NCI-H1092 (cell line): ENCODE data around the gene LGR5.
"Not testable (repeated sequence)": the region's sequence is repeated elsewhere in the genome, so short reads cannot be mapped to it uniquely, and the experiment has no call there.

Experiments
- DNase-seq: peaks from one replicate; lab custom pipeline; 2025; lab: John Stamatoyannopoulos, UW

The LGR5 gene

DNA sequence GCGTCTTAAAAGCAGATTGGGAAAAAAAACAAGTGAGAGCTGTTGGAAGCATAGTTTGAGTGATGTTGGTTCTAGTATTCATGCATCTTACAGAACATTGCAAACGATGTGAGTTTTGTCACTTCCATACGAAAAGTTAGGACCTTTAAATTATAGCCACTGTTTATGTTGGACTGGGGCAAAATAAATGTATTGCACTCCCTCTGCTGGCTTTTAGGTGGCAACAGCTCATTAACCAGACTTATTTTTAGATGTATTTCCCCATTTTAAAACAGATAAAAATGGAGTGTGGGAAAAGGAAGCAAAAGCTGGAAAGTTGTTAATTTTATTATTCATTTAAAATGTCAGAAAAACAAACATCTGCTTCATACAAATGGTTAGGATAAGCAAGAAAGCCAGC is 111.9 kb downstream of the LGR5 start:
- no peak for DNase-seq

DNA sequence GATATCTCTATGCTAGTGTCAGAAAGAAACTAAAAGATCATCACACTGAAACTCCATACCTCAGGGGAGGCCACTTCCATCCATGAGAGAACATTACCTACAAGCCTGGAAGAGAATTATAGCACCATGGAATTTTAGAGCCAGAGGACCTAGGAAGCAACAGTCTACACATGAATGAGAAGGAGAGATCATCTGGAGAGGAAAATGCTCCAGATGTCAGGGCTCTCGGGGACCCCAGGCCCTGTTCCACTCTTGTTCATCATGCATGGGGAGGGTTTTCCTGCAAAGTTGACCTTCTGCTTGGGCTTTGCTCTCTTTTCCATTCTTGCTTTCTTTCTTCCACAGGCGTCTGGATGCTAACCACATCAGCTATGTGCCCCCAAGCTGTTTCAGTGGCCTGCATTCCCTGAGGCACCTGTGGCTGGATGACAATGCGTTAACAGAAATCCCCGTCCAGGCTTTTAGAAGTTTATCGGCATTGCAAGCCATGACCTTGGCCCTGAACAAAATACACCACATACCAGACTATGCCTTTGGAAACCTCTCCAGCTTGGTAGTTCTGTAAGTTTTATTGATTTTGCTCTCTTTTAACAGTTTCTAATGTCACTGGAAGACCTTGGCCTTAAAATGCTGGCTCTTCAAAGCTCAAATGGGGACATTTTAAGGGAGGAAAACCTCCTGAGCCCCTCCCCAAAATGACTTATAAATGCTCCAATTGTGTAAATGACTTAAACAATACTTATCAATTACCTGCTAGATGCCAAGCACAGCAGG is 113.3 kb downstream of the LGR5 start:
- no peak for DNase-seq

DNA sequence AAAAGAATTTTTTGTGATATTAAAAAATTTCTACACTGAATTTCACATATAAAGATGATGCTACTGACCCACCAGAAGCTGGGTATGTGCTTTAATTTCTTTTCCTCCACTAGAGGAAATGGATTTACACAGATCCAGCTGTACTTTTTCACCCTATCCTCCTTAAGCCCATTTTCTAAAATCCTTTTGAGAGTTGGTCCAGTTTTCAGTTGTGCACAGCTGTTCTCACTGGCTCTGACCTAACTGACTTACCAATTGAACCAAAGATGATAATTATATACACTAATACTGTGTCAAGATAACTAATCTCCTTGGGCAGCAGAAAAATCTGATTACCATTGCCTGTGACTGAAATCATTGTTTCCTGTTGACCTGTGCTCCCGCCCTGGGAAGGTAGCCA is 115.6 kb downstream of the LGR5 start:
- no peak for DNase-seq

DNA sequence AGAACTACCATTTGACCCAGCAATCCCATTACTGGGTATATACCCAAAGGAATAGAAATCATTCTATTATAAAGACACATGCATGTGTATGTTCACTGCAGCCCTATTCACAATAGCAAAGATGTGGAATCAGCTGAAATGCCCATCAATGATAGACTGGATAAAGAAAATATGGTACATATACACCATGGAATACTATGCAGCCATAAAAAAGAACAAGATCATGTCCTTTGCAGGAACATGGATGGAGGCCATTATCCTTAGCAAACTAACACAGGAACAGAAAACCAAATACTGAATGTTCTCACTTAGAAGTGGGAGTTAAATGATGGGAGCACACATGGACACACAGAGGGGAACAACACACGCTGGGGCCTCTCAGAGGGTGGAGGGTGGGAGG is 116.2 kb downstream of the LGR5 start:
- not testable (repeated sequence) for DNase-seq

DNA sequence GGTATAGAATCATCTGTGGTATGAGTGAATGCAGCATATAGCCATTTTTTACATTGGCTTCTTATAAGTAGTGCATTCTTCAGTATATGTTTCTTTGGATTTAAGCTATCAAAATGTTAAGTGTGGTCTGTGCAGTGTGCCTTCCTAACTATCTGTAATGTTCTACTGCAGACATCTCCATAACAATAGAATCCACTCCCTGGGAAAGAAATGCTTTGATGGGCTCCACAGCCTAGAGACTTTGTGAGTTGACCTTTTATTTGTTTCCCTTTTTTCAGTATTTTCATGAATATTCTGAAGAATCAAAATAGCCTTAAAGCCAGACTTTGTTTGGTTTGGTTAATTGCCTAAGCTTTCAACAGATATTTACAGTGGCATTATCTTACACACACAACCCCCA is 116.8 kb downstream of the LGR5 start:
- no peak for DNase-seq

DNA sequence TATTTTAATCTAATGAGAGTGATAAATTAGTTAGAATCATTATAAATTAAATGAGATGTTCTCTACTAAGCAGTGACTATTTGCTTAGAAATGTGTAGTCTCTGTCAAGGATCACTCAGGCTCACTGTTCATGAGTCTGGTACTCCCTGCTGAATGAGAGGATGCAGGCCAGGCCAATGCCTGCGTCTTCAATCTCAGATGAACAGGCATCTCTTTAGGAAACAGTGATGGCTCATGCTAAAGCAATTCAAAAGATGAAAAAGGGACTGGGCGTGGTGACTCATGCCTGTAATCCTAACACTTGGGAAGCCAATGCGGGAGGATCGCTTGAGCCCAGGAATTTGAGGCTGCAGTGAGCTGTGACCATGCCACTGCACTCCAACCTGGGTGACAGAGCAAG is 117.3 kb downstream of the LGR5 start:
- no peak for DNase-seq

DNA sequence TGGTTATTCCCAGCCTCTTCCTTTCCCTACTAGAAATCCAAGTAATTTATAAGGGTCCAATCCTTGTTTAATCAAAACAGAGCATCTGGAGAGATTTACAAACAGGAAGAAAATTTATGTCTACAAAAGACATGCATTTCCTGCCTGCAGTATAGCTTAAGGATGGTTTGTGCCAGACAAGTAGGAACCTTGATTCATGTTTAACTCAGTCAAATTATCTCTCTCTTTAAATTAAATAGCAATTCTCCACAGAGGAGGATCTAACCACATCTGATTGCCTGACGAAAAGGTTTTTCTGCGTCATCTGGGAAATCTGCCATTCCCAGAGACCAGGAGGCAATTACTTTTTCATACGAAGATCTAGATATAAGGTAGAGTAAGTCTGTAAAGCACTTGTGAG is 118.8 kb downstream of the LGR5 start:
- DNase-seq = no peak

DNA sequence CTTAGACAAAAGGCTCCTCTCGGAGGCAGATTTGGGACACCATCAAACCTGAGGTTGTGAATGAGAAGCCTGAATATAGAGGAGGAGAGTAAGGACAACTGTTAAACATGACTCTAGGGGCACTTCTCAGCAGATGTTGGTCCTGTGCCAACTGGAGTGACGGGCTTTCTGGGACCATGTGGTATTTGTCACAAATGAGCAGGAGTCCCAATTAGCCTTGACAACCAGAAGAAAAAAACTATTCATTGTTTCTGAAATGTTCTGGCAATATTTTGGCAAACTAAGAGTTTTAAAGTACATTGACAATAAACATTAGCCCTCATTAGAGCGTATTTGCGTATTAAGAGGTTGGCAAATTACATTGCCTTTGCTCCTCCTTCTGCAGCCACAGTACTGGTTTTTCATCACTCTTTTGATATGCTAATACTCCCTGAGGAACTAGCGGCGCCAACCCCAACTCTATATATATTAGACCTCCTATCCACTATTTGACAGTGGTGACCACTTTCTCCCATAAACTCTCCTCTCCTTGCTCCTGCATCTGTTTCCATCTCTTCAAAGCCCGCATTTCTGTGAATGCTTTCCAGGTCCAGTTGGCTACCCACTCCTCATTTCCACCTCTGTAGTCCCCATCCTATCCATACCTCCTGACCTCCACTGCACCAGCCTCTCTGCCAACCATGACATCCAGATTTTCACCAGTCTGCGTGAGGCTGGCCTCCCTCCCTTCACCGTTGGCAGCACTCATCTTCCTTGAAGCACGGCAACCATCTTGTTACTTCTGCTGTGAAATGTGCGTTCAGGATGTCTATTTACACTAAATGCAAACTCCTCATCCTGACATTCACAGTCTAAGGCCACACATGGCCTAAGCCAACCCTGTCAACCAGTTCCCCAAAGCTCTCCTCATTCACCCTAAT is 123.3 kb downstream of the LGR5 start:
- DNase-seq = no peak

DNA sequence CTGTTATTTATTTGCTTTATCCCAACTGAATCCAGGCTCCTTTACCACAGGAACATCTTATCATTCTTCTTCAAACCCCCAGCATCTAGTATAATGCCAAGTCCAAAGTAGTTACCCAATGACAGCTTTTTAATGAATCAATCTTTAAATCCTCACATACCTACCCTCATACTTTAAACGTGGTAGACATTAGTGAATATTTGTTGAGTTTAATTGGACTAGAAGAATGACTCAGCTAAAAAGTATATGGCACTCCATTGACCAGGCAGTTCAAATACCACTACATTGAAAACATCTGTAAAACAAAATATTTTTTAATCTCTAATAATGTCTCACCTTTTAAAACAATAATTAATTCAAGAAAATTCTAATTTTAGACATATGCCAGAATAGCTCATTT is 125.9 kb downstream of the LGR5 start:
- DNase-seq = no peak

DNA sequence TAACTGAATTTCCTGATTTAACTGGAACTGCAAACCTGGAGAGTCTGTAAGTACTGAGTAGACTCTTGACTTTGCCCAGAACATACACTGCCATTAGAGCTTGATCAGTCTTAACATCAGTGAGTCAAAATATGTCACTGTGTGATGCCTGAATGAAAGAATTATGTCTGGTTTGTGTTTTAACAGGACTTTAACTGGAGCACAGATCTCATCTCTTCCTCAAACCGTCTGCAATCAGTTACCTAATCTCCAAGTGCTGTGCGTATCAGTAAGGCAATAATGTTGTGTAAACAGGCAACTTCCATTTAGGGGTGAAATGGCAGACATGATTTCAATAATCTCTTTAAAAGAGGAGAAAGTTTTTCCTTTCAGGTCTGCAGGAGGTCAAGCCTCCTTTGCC is 127.1 kb downstream of the LGR5 start:
- no peak for DNase-seq

DNA sequence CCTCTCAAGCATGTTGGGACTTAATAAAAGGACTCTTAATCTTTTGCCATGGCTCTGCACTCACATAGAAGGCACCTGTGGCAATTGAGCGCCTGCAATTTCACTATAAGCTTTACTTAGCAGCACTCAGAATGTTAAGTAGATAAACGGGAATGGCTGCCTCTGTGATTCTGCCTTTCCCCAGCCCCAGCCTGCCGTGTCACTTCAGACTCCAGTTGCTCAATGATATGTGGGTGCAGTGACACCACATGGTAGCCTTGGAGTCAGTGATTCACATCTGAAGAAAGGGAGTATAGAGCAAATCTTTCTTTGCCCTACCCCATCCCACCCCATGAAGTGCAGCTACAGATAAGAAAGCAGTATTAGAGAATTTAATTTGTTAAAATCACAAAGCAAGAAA is 127.9 kb downstream of the LGR5 start:
- no peak for DNase-seq

DNA sequence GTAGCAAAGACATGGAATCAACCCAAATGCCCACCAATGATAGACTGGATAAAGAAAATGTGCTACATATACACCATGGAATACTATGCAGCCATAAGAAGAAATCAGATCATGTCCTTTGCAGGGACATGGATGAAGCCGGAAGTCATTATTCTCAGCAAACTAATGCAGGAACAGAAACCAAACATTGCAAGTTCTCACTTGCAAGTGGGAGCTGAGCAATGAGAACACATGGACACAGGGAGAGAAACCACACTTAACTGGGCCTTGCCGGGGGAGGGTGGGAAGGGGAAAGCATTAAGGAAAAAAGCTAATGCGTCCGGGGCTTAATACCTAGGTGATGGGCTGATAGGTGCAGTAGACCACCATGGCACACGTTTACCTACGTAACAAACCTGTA is 130.3 kb downstream of the LGR5 start:
- DNase-seq = not testable (repeated sequence)

DNA sequence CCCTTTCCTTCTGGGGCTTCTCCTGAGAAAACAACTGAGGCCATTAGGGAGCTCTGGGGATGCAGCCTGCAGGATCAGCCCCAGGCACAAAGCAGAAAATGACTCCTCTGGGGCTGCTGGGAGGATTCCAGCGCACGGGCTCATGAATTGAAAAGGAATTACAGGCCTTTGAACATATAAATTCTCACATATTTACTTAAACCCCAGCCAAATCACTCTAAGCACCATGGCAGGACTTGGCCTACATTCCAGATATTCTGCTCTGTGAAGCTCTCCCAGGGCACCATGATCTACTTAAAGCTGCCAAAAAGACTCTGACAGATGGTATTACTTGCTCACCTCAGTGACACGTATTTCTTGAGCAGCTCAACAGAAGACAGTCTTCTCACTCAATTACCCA is 136.9 kb downstream of the LGR5 start:
- DNase-seq = no peak

DNA sequence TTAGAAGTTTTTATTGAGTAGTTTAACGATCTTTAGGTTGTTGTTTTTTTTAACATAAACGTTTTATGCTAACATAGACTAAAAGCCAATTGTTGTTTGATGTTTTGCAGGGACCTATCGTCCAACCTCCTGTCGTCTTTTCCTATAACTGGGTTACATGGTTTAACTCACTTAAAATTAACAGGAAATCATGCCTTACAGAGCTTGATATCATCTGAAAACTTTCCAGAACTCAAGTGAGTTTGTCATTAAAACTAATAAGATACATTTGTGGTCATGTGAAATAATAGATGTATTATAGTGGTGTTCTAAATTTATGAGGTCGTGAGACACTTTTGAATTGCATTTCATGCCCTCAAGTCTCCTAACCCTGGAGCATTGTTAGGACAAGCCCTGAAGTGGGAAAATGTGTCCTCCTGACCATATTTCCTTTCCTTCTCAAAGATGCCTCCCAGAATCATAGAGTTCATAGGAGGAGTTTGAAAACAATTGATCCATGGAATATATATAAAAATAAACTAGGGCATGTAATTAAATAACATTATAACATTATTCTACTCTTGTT is 139.2 kb downstream of the LGR5 start:
- no peak for DNase-seq

DNA sequence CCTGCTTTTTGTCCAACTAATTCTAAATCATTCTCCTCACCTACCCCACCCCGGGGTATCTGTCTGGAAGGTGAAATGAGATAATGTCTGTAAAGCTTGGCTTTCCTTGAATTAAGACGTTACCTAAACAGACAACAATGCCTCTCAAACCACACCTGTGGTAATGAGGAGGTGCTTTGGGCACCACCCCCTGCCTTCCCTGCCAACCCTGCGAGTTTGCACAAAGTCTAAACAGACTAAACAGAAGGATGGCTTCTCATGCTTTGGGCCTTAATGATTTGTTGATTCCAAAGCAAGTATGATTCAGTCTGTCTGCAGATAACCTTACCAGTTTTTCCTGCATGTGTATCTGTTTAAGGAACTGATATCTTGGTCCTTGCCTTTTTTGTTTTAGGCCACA is 141.6 kb downstream of the LGR5 start:
- no peak for DNase-seq

DNA sequence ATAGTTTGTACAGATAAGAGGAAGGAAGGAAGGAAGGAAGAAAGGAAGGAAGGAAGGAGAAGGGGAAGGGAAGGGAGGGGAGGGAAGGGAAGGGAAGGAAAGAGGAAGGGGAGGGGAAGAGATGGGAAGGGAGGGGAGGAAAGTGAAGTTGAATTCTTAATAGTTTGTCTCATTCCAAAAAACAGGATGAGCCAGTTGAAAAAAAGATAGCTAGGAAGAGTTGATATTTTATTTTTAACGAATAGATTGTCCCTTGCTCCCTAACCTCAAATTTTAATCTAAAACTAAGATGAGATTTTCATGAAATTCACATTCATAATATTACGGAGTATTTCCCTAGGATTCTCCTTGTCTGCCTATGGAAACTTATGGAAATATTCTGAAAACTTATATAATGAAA is 143.3 kb downstream of the LGR5 start:
- no peak for DNase-seq

DNA sequence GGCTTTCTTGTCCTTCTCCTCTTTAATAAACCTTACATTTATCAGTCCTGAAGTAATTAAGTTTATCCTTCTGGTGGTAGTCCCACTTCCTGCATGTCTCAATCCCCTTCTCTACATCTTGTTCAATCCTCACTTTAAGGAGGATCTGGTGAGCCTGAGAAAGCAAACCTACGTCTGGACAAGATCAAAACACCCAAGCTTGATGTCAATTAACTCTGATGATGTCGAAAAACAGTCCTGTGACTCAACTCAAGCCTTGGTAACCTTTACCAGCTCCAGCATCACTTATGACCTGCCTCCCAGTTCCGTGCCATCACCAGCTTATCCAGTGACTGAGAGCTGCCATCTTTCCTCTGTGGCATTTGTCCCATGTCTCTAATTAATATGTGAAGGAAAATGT is 144.8 kb downstream of the LGR5 start:
- DNase-seq = no peak

DNA sequence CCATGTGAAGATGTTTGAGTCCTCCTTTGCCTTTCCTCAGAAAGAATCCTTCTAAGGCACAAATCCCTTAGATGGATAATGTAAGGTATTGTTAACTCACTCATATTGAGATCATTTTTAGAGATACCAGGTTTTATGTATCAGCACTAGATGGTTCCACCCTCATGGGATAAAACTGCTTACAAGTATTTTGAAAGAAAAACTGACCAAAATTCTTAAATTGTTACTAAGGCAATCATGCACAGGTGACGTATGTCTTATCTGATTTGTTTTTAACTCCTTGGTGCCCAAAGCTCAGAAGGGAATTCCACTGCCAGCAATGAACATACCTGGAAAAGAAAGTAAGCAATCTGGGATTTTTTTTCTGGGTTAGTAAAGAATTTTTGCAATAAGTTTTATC is 145.6 kb downstream of the LGR5 start:
- DNase-seq = no peak

DNA sequence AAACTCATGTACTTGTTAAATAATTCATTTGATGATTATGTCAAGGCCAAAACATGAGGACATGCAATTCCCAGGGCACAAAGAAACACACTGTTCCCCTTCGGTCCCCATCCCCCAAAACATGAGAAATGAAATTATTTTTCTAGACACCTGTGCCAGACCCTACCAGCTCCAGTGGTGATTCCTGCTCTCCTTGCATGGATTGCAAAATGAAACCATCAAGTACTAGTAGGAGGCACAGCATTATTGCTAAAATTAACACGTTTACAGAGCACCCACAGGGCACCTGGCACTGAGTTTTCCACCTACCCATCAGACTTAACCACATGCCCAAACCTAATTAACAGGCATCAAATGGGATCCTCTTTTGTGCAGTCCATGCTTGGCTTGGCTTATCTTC is 147.4 kb downstream of the LGR5 start:
- no peak for DNase-seq

DNA sequence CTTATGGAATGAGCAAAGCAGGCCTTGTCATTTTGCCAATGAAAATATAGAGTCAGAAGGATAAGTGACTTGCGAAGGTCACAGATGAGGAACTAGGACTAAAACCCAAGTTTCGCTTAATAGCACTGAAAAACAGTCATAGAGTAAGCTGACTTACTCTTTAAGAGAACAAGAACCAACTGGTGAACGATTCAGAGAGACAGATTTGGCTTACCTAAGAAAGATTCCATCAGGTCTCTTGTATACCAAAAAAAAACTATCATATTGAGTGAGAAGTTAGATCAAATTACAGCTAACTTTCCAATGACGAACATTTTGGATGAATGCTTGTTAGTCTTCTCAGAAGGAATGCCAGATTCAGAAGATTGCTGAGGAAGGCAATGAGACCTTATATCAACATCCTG is 149.9 kb downstream of the LGR5 start:
- DNase-seq = no peak

DNA sequence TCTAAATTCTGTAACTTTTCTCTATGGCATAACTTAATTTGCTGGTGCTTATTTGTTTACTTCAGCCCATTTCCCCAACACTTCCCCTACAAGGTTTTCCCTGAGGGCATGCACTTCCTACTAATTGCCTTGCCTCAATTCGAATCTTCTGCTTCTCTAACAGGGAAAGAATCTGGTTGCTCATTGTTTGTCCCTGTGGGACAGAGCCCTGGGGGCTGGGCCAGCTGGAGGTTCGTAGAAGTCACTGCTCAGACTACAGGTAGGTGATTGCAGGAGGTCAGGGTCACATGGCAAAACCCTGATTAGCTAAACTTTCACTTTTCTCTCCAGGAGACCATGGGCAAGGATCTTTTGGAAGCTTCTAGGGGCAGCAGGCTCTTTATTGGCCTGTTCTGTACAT is 152.0 kb downstream of the LGR5 start:
- DNase-seq = no peak

DNA sequence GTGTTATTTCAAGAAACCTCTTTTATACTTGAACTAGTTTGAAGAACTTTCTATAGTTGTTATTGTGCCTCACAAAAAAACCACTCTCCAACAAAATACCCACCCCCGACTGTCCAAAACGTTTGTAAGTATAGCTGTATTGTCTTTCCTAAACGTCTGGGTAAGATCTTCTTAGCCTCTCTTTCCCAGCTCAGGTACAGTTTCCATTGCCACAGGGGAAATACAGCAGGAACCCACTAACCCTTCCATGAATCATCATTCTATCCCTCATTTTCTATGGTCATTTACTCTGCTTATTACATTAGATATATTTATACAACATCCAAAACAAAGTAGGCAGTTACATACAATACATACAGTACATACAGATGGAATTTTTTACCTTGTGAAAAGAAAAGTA is 153.2 kb downstream of the LGR5 start:
- DNase-seq = no peak
